Measurements from ENCODE around the gene SEZ6L2.
"Not testable (repeated sequence)": the region's sequence is repeated elsewhere in the genome, so short reads cannot be mapped to it uniquely, and the experiment has no call there.

The SEZ6L2 gene

DNA sequence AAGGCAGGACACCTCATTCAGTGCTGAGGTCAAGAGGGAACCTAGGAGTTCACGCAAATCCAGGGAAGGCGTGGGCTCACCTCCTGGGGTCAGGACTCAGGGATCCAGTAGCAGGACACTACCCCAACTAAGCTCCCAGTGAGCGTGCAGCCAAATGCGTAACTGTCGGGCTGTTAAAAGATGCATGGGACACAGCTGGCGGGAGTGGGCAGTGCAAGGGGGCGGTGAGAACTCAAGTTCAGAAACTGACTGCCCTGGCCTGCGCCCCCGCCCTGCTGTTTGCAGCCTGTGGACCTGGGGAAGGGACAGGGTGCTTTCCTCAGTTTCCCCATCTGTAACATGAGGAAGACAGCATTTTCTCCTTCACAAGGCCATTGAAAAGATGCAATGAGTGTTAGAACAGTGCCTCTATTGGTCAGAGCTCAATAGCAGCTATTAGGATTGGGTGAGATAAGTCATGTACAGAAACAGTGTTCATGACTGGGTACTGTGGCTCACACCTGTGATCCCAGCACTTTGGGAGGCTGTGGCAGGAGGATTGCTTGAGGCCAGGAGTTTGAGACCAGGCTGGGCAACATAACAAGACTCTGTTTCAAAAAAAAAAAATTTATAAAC is 56.5 kb downstream of the SEZ6L2 start:
- no peaks in the 10 kb centered on the region for H3K9me3 Mint-ChIP-seq
- H3K4me1 Mint-ChIP-seq (ENCODE audit: low read depth), result no peaks in the 10 kb centered on the region
- H3K27me3 Mint-ChIP-seq, result no peaks in the 10 kb centered on the region
- H3K36me3 Mint-ChIP-seq (ENCODE audit: low read depth), result peaks cover 82% of the 10 kb centered on the region
- peak overlapping the region; percentile 66 for H3K27ac Mint-ChIP-seq
- DNase-seq, result no peak
- no peak overlapping the region for H3K4me3 Mint-ChIP-seq

DNA sequence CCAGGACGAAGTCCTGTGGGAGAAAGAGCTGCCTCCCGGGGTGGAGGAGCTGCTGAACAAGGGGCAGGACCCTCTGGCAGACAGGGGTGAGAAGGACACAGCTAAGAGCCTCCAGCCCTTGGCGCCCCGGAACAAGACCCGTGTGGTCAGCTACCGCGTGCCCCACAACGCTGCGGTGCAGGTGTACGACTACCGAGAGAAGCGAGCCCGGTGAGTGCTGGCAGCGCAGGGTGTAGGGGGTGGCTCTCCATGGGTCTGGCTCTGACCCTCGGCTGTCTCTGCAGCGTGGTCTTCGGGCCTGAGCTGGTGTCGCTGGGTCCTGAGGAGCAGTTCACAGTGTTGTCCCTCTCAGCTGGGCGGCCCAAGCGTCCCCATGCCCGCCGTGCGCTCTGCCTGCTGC is 57.7 kb downstream of the SEZ6L2 start:
- peaks cover 85% of the 10 kb centered on the region for H3K36me3 Mint-ChIP-seq (ENCODE audit: low read depth)
- no peaks in the 10 kb centered on the region for H3K27me3 Mint-ChIP-seq
- DNase-seq, result no peak
- H3K27ac Mint-ChIP-seq, result no peak overlapping the region
- no peaks in the 10 kb centered on the region for H3K9me3 Mint-ChIP-seq
- no peak overlapping the region for H3K4me3 Mint-ChIP-seq
- H3K4me1 Mint-ChIP-seq (ENCODE audit: low read depth), result no peaks in the 10 kb centered on the region

DNA sequence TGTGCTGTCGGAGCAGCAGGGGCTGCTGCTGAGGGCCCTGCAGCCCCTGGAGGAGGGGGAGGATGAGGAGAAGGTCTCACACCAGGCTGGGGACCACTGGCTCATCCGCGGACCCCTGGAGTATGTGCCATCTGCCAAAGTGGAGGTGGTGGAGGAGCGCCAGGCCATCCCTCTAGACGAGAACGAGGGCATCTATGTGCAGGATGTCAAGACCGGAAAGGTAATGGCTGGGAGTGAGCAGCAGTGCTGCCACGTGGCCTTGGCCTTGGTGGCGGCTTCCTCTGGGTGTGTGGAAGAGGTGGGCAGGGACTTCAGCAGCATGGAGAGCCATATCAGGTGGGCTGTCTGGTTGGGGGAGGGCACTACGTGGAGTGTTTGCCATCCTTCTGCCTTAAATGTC is 59.1 kb downstream of the SEZ6L2 start:
- Mint-ChIP-seq H3K36me3 (ENCODE audit: low read depth) (peaks cover 85% of the 10 kb centered on the region), H3K27ac (peak overlapping the region; percentile 38)

DNA sequence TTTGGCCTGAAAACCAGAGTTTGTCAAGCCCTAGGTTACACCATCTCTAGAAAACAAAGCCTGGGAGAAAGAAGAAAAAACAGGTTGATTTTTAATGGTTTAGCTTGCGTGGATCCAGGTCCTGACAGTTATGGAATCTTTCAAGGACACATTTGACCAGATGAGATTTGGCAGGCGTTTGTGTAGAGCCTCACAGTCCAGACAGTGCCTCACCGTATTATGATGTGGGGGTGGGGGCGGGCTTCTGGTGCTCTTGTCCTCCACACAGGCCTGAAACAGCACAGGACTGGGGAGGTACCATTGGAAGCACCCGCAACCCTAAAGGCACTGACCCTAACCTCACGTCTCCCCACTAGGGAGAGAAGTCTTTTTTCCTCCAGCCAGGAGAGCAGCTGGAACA is 59.5 kb downstream of the SEZ6L2 start:
- peak overlapping the region; percentile 38 for H3K27ac Mint-ChIP-seq
- DNase-seq, result no peak
- H3K4me3 Mint-ChIP-seq, result no peak overlapping the region
- peaks cover 2% of the 10 kb centered on the region for H3K4me1 Mint-ChIP-seq (ENCODE audit: low read depth)
- H3K9me3 Mint-ChIP-seq, result no peaks in the 10 kb centered on the region
- H3K36me3 Mint-ChIP-seq (ENCODE audit: low read depth), result peaks cover 86% of the 10 kb centered on the region
- H3K27me3 Mint-ChIP-seq, result no peaks in the 10 kb centered on the region

More for the DNA sequence above, 59.1 kb downstream of the SEZ6L2 start:
- Mint-ChIP-seq H3K4me3 (no peak overlapping the region), H3K9me3 (no peaks in the 10 kb centered on the region), H3K4me1 (ENCODE audit: low read depth) (peaks cover 2% of the 10 kb centered on the region), H3K27me3 (no peaks in the 10 kb centered on the region)
- DNase-seq, result no peak

DNA sequence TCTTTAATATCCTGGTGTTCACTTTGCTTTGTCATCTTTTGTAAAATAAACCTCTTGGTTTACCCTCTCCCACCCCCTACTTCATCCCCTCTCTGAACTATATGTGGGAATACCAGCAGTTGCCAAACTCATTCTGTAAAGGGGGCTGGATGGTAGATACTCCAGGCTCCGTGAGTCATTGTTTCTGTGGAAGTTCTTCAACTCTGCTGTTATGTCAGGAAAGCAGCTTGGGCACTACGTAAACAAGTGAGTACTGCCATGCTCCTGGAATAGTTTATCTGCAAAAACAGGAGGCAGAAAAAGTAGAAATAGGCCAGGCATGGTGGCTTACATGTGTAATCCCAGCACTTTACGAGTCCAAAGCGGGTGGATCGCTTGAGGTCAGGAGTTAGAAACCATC is 61.5 kb downstream of the SEZ6L2 start:
- DNase-seq, result no peak
- Mint-ChIP-seq H3K4me3 (no peak overlapping the region), H3K4me1 (ENCODE audit: low read depth) (peaks cover 12% of the 10 kb centered on the region), H3K9me3 (no peaks in the 10 kb centered on the region), H3K27me3 (no peaks in the 10 kb centered on the region), H3K27ac (peak overlapping the region; percentile 26), H3K36me3 (ENCODE audit: low read depth) (peaks cover 85% of the 10 kb centered on the region)

DNA sequence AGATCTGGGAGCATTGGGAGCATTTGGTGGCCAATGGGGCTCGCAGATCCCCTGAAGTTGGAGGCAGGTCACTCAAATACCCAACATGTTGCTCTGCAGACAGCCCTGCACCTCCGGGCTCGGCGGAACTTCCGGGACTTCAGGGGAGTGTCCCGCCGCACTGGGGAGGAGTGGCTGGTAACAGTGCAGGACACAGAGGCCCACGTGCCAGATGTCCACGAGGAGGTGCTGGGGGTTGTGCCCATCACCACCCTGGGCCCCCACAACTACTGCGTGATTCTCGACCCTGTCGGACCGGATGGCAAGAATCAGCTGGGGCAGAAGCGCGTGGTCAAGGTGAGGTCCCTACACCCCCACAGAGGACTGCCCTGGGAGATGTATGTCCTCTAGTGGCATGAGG is 62.7 kb downstream of the SEZ6L2 start:
- no peak overlapping the region for H3K4me3 Mint-ChIP-seq
- H3K27me3 Mint-ChIP-seq, result no peaks in the 10 kb centered on the region
- no peak for DNase-seq
- peak overlapping the region; percentile 47 for H3K27ac Mint-ChIP-seq
- H3K4me1 Mint-ChIP-seq (ENCODE audit: low read depth), result peaks cover 12% of the 10 kb centered on the region
- peaks cover 83% of the 10 kb centered on the region for H3K36me3 Mint-ChIP-seq (ENCODE audit: low read depth)
- no peaks in the 10 kb centered on the region for H3K9me3 Mint-ChIP-seq

DNA sequence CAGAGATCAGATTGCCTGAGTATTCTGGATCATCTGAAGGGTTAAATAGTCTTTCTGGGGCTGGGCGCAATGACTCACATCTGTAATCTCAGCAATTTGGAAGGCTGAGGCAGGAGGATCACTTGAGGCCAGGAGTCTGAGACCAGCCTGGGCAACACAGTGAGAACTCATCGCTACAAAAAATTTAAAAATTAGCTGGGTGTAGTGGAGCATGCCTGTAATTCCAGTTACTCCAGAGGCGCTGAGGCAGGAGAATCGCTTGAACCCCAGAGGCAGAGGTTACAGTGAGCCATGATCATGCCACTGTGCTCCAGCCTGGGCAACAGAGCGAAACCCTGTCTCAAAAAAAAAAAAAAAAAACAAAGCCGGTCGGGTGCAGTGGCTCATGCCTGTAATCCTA is 63.4 kb downstream of the SEZ6L2 start:
- H3K4me3 Mint-ChIP-seq, result no peak overlapping the region
- peaks cover 16% of the 10 kb centered on the region for H3K4me1 Mint-ChIP-seq (ENCODE audit: low read depth)
- H3K9me3 Mint-ChIP-seq, result no peaks in the 10 kb centered on the region
- H3K27me3 Mint-ChIP-seq, result no peaks in the 10 kb centered on the region
- no peak for DNase-seq
- no peak overlapping the region for H3K27ac Mint-ChIP-seq
- peaks cover 84% of the 10 kb centered on the region for H3K36me3 Mint-ChIP-seq (ENCODE audit: low read depth)

DNA sequence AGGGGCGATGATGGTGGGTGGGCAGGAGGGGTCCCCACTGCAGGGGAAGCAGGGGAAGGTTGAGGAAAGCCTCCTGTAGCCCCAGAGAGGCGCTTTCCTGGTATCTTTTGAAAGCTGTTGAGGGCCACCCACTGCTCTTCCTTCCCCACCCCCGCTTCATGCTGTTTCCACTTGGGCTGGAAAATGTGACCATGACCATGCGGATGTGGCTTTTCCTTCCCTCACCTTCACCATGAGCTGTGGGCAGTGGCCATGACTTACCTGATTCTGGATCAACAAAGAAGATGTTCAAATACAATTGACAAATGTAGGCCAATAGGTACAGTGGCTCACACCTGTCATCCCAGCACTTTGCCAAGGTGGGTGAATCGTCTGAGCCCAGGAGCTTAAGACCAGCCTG is 65.3 kb downstream of the SEZ6L2 start:
- Mint-ChIP-seq H3K27ac (peak overlapping the region; percentile 73), H3K4me1 (ENCODE audit: low read depth) (peaks cover 30% of the 10 kb centered on the region), H3K4me3 (no peak overlapping the region), H3K9me3 (no peaks in the 10 kb centered on the region), H3K36me3 (ENCODE audit: low read depth) (peaks cover 77% of the 10 kb centered on the region), H3K27me3 (no peaks in the 10 kb centered on the region)
- no peak for DNase-seq

DNA sequence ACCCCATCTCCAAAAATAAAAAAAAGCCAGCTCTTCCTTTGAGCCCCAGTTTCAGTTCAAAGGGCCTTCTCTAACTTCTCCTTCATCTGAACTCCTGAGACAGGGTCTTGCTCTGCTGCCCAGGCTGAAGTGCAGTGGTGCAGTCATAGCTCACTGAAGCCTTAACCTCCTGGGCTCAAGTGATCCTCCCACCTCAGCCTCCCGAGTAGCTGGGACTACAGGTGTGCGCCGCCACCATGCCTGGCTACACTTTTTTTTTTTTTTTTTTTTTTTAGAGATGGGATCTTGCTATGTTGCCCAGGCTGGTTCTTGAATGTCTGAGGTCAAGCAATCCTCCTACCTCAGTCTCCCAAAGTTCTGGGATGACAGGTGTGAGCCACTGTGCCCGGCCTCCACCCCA is 66.1 kb downstream of the SEZ6L2 start:
- H3K4me3 Mint-ChIP-seq, H3K27me3 Mint-ChIP-seq, DNase-seq, H3K9me3 Mint-ChIP-seq, H3K27ac Mint-ChIP-seq: not testable (repeated sequence)
- peaks cover 71% of the 10 kb centered on the region for H3K36me3 Mint-ChIP-seq (ENCODE audit: low read depth)
- peaks cover 34% of the 10 kb centered on the region for H3K4me1 Mint-ChIP-seq (ENCODE audit: low read depth)

DNA sequence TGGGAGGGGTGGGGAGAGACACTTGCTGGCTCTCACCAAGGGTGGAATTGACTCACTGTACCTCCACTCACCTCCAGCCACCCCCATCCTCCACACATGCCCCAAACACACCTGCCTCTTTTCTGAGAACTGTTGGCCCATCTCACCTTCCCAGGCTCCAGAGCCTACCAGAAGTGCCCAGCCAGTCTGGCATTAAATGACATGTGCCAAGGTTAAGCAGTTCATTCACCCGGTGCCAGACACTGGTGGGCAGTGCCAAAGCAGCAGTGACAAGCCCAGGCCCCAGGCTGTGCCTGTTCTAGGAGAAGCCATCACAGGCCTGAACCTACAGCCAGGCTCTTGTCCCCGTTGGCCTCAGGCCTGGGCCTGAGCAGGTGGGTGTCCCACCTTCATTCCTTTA is 67.9 kb downstream of the SEZ6L2 start:
- H3K27ac Mint-ChIP-seq, result peak overlapping the region; percentile 61
- no peaks in the 10 kb centered on the region for H3K9me3 Mint-ChIP-seq
- DNase-seq, result no peak
- no peak overlapping the region for H3K4me3 Mint-ChIP-seq
- peaks cover 52% of the 10 kb centered on the region for H3K4me1 Mint-ChIP-seq (ENCODE audit: low read depth)
- H3K36me3 Mint-ChIP-seq (ENCODE audit: low read depth), result peaks cover 56% of the 10 kb centered on the region
- no peaks in the 10 kb centered on the region for H3K27me3 Mint-ChIP-seq

DNA sequence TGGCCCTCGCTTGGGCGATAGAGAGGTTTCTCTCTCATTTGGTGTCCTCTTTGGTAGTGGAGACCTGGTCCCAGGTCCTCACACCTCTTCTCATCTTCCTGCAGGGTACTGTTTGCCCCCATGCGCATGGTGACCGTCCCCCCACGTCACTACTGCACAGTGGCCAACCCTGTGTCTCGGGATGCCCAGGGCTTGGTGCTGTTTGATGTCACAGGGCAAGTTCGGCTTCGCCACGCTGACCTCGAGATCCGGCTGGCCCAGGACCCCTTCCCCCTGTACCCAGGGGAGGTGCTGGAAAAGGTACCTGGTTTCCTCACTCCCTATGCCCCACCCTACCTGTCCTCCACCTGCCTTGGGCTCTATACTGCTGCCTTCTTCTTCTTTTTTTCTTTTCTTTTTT is 68.6 kb downstream of the SEZ6L2 start:
- Mint-ChIP-seq H3K27ac (peak overlapping the region; percentile 54), H3K27me3 (no peaks in the 10 kb centered on the region), H3K36me3 (ENCODE audit: low read depth) (peaks cover 49% of the 10 kb centered on the region), H3K4me1 (ENCODE audit: low read depth) (peaks cover 59% of the 10 kb centered on the region), H3K4me3 (no peak overlapping the region), H3K9me3 (no peaks in the 10 kb centered on the region)
- no peak for DNase-seq

DNA sequence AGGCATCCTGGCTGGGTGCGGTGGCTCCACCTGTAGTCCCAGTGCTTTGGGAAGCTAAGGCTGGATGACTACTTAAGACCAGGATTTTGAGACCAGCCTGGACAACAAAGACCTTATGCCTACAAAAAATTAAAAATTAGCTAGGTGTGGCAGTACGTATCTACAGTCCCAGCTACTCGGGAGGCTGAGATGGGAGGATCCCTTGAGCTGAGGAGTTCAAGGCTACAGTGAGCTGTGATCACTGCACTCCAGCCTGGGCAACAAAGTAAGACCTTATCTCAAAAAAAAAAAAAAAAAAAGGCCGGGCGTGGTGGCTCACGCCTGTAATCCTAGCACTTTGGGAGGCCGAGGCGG is 73.0 kb downstream of the SEZ6L2 start:
- DNase-seq, result no peak
- Mint-ChIP-seq H3K4me3 (peak overlapping the region; percentile 72), H3K27me3 (no peaks in the 10 kb centered on the region), H3K4me1 (ENCODE audit: low read depth) (peaks cover 88% of the 10 kb centered on the region), H3K27ac (peak overlapping the region; percentile 94), H3K36me3 (ENCODE audit: low read depth) (peaks cover 33% of the 10 kb centered on the region), H3K9me3 (no peaks in the 10 kb centered on the region)

DNA sequence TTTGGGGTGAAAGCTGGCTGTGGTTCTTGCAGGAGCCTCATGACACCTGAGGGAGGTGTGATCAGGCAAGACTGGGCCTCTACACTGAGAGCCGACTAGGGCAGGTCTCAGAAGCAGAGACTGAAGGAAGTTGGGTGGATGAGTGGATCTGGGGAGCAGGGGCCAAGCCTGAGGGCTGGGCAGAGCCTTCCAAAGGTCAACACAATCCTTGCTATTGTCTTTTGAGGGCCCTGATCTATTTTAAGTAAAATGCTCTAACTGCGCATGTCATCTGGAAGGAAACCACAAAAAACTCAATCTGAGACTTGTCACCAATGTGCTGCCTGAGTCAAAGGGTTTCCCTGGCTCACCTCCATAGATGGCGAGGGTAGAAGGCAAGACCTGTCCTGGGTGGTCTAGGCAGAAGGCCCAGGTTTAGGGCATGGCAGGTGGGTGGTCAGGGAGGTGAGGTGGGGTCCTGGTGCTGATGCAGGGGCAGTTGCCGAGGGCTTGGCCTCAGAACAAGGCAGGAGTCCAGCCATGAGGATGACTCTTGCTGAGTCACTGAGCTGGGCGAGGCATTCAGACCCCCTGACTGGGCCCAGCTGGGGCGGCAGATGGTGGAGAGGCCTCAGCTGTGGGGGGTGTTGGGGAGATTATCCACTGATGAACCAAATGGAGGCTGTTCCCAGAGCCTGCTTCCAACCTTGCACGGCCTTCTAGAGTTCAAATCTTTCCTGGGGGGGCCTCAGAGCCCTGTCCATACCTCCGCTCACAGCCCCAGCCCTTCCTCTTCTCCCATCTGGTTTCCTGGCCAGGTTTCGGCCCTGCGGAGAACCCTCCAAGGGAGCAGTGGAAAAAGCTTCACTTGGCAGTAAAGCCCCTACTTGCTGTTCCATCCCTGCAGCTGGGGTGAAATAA is 74.0 kb downstream of the SEZ6L2 start:
- DNase-seq, result peak; percentile 74
- peak overlapping the region; percentile 69 for H3K4me3 Mint-ChIP-seq
- H3K9me3 Mint-ChIP-seq, result no peaks in the 10 kb centered on the region
- no peaks in the 10 kb centered on the region for H3K27me3 Mint-ChIP-seq
- H3K4me1 Mint-ChIP-seq (ENCODE audit: low read depth), result peaks cover 91% of the 10 kb centered on the region
- H3K36me3 Mint-ChIP-seq (ENCODE audit: low read depth), result peaks cover 35% of the 10 kb centered on the region
- H3K27ac Mint-ChIP-seq, result peak overlapping the region; percentile 94

DNA sequence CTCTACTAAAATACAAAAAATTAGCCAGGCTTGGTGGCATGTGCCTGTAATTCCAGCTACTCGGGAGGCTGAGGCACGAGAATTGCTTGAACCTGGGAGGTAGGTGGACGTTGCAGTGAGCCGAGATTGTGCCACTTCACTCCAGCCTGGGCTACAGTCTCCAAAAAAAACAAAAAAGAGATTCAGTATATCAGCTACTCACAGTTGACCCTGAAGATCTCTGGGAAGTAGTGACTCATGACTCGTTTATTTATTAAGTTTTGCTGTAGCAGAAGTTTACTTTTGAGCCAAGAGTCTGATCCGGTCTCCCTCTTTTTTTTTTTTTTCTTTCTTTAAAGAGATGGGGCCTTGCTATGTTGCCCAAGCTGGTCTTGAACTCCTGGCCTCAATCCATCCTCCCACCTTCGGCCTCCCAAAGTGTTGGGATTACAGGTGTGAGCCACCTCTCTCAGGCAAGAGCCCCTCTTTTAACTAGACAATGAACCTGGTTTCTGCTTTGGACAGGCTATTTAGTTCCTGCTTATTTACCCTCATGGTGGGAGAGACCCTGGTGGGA is 74.7 kb downstream of the SEZ6L2 start:
- H3K27ac Mint-ChIP-seq, result peak overlapping the region; percentile 94
- H3K27me3 Mint-ChIP-seq, result no peaks in the 10 kb centered on the region
- H3K4me1 Mint-ChIP-seq (ENCODE audit: low read depth), result peaks cover 91% of the 10 kb centered on the region
- peak overlapping the region; percentile 69 for H3K4me3 Mint-ChIP-seq
- no peaks in the 10 kb centered on the region for H3K9me3 Mint-ChIP-seq
- peaks cover 39% of the 10 kb centered on the region for H3K36me3 Mint-ChIP-seq (ENCODE audit: low read depth)
- no peak for DNase-seq

DNA sequence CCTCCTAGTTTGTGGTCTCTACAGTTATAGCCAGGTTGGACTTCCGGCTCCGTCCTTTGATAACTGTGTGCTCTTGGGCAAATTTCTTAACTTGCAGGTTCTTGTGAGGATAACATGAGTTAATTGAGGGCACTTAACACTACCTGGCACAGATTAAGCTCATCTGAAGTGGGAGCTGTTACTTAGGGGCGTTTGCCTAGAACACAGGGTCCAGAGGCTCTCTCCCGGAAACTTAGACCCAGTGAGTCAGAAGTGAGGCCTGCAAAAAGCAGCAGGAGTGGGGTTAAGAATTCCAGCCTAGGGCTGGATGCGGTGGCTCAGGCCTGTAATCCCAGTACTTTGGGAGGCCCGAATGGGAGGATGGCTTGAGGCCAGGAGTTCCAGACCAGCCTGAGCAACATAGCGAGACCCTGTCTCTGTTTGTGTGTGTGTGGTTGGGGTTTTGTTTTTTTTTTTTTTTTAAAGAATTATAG is 77.7 kb downstream of the SEZ6L2 start:
- H3K27me3 Mint-ChIP-seq, result no peaks in the 10 kb centered on the region
- peaks cover 92% of the 10 kb centered on the region for H3K4me1 Mint-ChIP-seq (ENCODE audit: low read depth)
- peak overlapping the region; percentile 99 for H3K4me3 Mint-ChIP-seq
- peak overlapping the region; percentile 97 for H3K27ac Mint-ChIP-seq
- no peaks in the 10 kb centered on the region for H3K9me3 Mint-ChIP-seq
- no peak for DNase-seq
- peaks cover 60% of the 10 kb centered on the region for H3K36me3 Mint-ChIP-seq (ENCODE audit: low read depth)
